ENCODE results near the gene GRK4. TPM values are rescaled to one million over a fixed set of nuclear protein-coding genes. Genes with fewer than 3 reads are reported as not detected.

Gene GRK4
- total RNA-seq, 6 donors from 2014 or later: 3.3 to 10.4 (median 4.7) TPM

GRCh38 chr4:2925496-2925895 is 37.9 kb upstream of the GRK4 start:
- WGBS, 2 donors: 86 to 93% methylated on average over 5 of the region's 5 CpGs
- DNase-seq: no peak
- Histone ChIP-seq H3K4me1 (peaks cover 20 to 45% (median 44%) of the 10 kb centered on the region in 4 donors), H3K36me3 (peaks cover 18 to 91% (median 71%) of the 10 kb centered on the region in 4 donors), H3K9me3 (no peaks in the 10 kb centered on the region), H3K27me3 (no peaks in the 10 kb centered on the region), H3K4me3 (no peak overlapping the region), H3K27ac (peak overlapping the region in 1 of 4 donors; percentile 42)
- TF ChIP-seq POLR2A (IDR thresholded peaks at IDR 0.05) (no peak), EP300 (IDR thresholded peaks at IDR 0.05) (no peak), CTCF (IDR thresholded peaks at IDR 0.05) (no peak), POLR2AphosphoS5 (IDR thresholded peaks at IDR 0.05) (no peak)
- ATAC-seq (ENCODE audit: low FRiP score in 2 of 2): no peak

- DNase-seq: peak in 1 of 2 donors; percentile 62
- no peak overlapping the region for H3K4me3 ChIP-seq
- H3K9me3 ChIP-seq: no peaks in the 10 kb centered on the region
- peaks cover 24 to 52% (median 51%) of the 10 kb centered on the region in 4 donors for H3K4me1 ChIP-seq
- WGBS, 2 donors: 91 to 94% methylated on average over 39 to 41 of the region's 41 CpGs
- no peak overlapping the region for H3K27ac ChIP-seq
- no peak for ATAC-seq (ENCODE audit: low FRiP score in 2 of 2)
- no peak for TF ChIP-seq POLR2AphosphoS5 (IDR thresholded peaks at IDR 0.05)
- no peak for TF ChIP-seq EP300 (IDR thresholded peaks at IDR 0.05)
- TF ChIP-seq POLR2A (IDR thresholded peaks at IDR 0.05): no peak
- no peak for TF ChIP-seq CTCF (IDR thresholded peaks at IDR 0.05)
- peaks cover 18 to 97% (median 77%) of the 10 kb centered on the region in 4 donors for H3K36me3 ChIP-seq
- no peaks in the 10 kb centered on the region for H3K27me3 ChIP-seq
Observed at GRCh38 chr4:2925931-2926860, 37.2 kb upstream of the GRK4 start.

GRCh38 chr4:2927016-2927695 is 36.2 kb upstream of the GRK4 start:
- TF ChIP-seq CTCF (IDR thresholded peaks at IDR 0.05): no peak
- TF ChIP-seq POLR2A (IDR thresholded peaks at IDR 0.05): no peak
- no peak for TF ChIP-seq POLR2AphosphoS5 (IDR thresholded peaks at IDR 0.05)
- TF ChIP-seq EP300 (IDR thresholded peaks at IDR 0.05): no peak
- ATAC-seq (ENCODE audit: low FRiP score in 2 of 2): no peak
- no peaks in the 10 kb centered on the region for H3K27me3 ChIP-seq
- H3K4me3 ChIP-seq: no peak overlapping the region
- H3K9me3 ChIP-seq: no peaks in the 10 kb centered on the region
- WGBS, 2 donors: 96 to 97% methylated on average over 15 to 17 of the region's 18 CpGs
- no peak for DNase-seq
- peaks cover 18 to 98% (median 81%) of the 10 kb centered on the region in 4 donors for H3K36me3 ChIP-seq
- peaks cover 33 to 59% (median 57%) of the 10 kb centered on the region in 4 donors for H3K4me1 ChIP-seq
- no peak overlapping the region for H3K27ac ChIP-seq

GRCh38 chr4:2927696-2928075 is 35.7 kb upstream of the GRK4 start:
- WGBS, 2 donors: 92 to 96% methylated on average over 7 to 12 of the region's 12 CpGs
- DNase-seq (no peak), ATAC-seq (ENCODE audit: low FRiP score in 2 of 2) (no peak)
- Histone ChIP-seq H3K4me3 (no peak overlapping the region), H3K27ac (peak overlapping the region in 2 of 4 donors; percentile 87 to 94), H3K36me3 (peaks cover 18 to 96% (median 81%) of the 10 kb centered on the region in 4 donors), H3K4me1 (peaks cover 33 to 59% (median 57%) of the 10 kb centered on the region in 4 donors), H3K27me3 (no peaks in the 10 kb centered on the region), H3K9me3 (no peaks in the 10 kb centered on the region)
- no peak for TF ChIP-seq POLR2A (IDR thresholded peaks at IDR 0.05)
- no peak for TF ChIP-seq CTCF (IDR thresholded peaks at IDR 0.05)
- TF ChIP-seq EP300 (IDR thresholded peaks at IDR 0.05): no peak
- TF ChIP-seq POLR2AphosphoS5 (IDR thresholded peaks at IDR 0.05): no peak

All from upper lobe of left lung (tissue), 6 donors.